Stomach (tissue), 9 donors: ENCODE measurements around the gene ACVR1B. TPM values are rescaled to one million over a fixed set of nuclear protein-coding genes. Genes with fewer than 3 reads are reported as not detected.
A peak's percentile ranks its signal among the peaks of the same experiment; 100 is the strongest.

Source experiments
- DNase-seq, 2 donors: peaks; one replicate each; pipeline versions ENCODE4 v3.0.0 to v3.0.0-alpha.2; 2013 to 2019
- H3K27ac ChIP-seq, 5 donors: fragments of 200-600 bp in 4 of 5; sonication (generic) in 4 of 5; one replicate each; pipeline ENCODE4 v1.5.1; 2013 to 2019; ENCODE audit warnings: mild to moderate bottlenecking in 1 of 5, moderate library complexity in 1 of 5
- H3K27me3 ChIP-seq, 3 donors: fragments of 200-600 bp; sonication (generic); one replicate each; pipeline ENCODE4 v1.5.1; 2017 to 2019; ENCODE audit warnings: mixed run types in 1 of 3
- H3K36me3 ChIP-seq, 4 donors: fragments of 200-600 bp; sonication (generic); 1 replicate in 3 of 4; 2 replicates in 1 of 4; pipeline ENCODE4 v1.5.1; 2016 to 2019
- H3K4me1 ChIP-seq, 4 donors: fragments of 200-600 bp; sonication (generic); one replicate each; pipeline ENCODE4 v1.5.1; 2016 to 2019
- H3K4me3 ChIP-seq, 4 donors: fragments of 200-600 bp; sonication (generic) in 3 of 4; one replicate each; pipeline ENCODE4 v1.5.1; 2016 to 2019; ENCODE audit warnings: mild to moderate bottlenecking in 1 of 4
- H3K9me3 ChIP-seq, 4 donors: fragments of 200-600 bp; sonication (generic); one replicate each; pipeline ENCODE4 v1.5.1; 2016 to 2019
- EP300 ChIP-seq: sonication (generic); formaldehyde crosslinking; IDR thresholded peaks from one replicate; pipeline ENCODE4 v1.6.1; 2017; ENCODE audit warnings: antibody characterized with exemption
- POLR2A ChIP-seq, 4 donors: fragments of 450-650 bp; IDR thresholded peaks; one replicate each; pipeline ENCODE4 v1.6.1; 2016; ENCODE audit warnings: antibody characterized with exemption in 4 of 4, control low read depth in 2 of 4, mild to moderate bottlenecking in 1 of 4, moderate library complexity in 1 of 4
- POLR2AphosphoS5 ChIP-seq, 3 donors: sonication (generic); formaldehyde crosslinking; IDR thresholded peaks; one replicate each; pipeline ENCODE4 v1.6.1; 2016; ENCODE audit warnings: antibody characterized with exemption in 3 of 3
- WGBS, 5 donors: extraction: QIAGEN DNeasy Blood & Tissue Kit in 3 of 5; methylation state at CpG; one replicate each; pipeline versions ENCODE4 v1.1.5 to v1.1.7; 2013 to 2018; 5-methylcytosine and 5-hydroxymethylcytosine counted together
- intact Hi-C: fragments of 100-400 bp; cut with DNase I; formaldehyde crosslinking; loops from one replicate; pipeline ENCODE4 v1.15.1; 2023; ENCODE audit warnings: low total_unique reads
- polyA plus RNA-seq, 3 donors: library from polyadenylated mRNA; stranded (reverse); fragments of 200-250 nt; gene quantifications; one replicate each; pipeline ENCODE4 v1.2.3, GENCODE V29; 2013
- total RNA-seq, 5 donors: library from RNA; depleted of rRNA; stranded (reverse); fragments of >200 nt; gene quantifications; one replicate each; pipeline versions ENCODE4 v1.1.0 to v1.2.3, GENCODE V29; 2014 to 2016
- TF ChIP-seq, protein P1 (sequence below), 7 experiments: fragments of 450-650 bp in 4 of 7; fragments of 200-600 bp in 3 of 7; sonication (generic) in 3 of 7; IDR thresholded peaks; one replicate each; pipeline ENCODE4 v1.5.1; 2016 to 2019; ENCODE audit warnings: antibody characterized with exemption in 7 of 7, control low read depth in 2 of 7, mild to moderate bottlenecking in 1 of 7
- donor health status: healthy with polysubstance abuse.
- donor health status: Bipolar disorder and iron deficiency.
- donor health status: healthy.

Gene ACVR1B
- total and polyA plus RNA-seq, 8 donors: 8.3 to 53.1 (median 24.5) TPM

GRCh38 chr12:52020539-52021336 lies 69.2 kb downstream of the ACVR1B start:
- WGBS, 5 donors: 30 to 50% (median 36%) methylated on average over 9 of the region's 9 CpGs

GRCh38 chr12:52022841-52023181 lies 71.3 kb downstream of the ACVR1B start:
- DNase-seq: peak in 1 of 2 donors; percentile 40
- TF ChIP-seq, protein P1, sequence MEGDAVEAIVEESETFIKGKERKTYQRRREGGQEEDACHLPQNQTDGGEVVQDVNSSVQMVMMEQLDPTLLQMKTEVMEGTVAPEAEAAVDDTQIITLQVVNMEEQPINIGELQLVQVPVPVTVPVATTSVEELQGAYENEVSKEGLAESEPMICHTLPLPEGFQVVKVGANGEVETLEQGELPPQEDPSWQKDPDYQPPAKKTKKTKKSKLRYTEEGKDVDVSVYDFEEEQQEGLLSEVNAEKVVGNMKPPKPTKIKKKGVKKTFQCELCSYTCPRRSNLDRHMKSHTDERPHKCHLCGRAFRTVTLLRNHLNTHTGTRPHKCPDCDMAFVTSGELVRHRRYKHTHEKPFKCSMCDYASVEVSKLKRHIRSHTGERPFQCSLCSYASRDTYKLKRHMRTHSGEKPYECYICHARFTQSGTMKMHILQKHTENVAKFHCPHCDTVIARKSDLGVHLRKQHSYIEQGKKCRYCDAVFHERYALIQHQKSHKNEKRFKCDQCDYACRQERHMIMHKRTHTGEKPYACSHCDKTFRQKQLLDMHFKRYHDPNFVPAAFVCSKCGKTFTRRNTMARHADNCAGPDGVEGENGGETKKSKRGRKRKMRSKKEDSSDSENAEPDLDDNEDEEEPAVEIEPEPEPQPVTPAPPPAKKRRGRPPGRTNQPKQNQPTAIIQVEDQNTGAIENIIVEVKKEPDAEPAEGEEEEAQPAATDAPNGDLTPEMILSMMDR (IDR thresholded peaks at IDR 0.05): no peak
- no peak for TF ChIP-seq POLR2A (IDR thresholded peaks at IDR 0.05)
- no peak for TF ChIP-seq EP300
- peak in 1 of 3 donors; percentile 6 for TF ChIP-seq POLR2AphosphoS5 (IDR thresholded peaks at IDR 0.05)
- H3K9me3 ChIP-seq: no peaks in the 10 kb centered on the region
- H3K27ac ChIP-seq: peak overlapping the region; percentile 58 to 88 (median 73)
- peaks cover 28 to 49% (median 43%) of the 10 kb centered on the region in 4 donors for H3K4me1 ChIP-seq
- 8 to 14% (median 10%) methylated on average over 13 to 14 of the region's 14 CpGs for WGBS, 5 donors
- H3K4me3 ChIP-seq: peak overlapping the region; percentile 54 to 59 (median 54)
- H3K27me3 ChIP-seq: peaks cover 0 to 15% (median 0%) of the 10 kb centered on the region in 3 donors
- intact Hi-C loops: no loop called here
- no peaks in the 10 kb centered on the region for H3K36me3 ChIP-seq

More at GRCh38 chr12:52020539-52021336, 69.2 kb downstream of the ACVR1B start:
- Histone ChIP-seq H3K27ac (no peak overlapping the region), H3K36me3 (peaks cover 0 to 1% (median 0%) of the 10 kb centered on the region in 4 donors), H3K9me3 (no peaks in the 10 kb centered on the region), H3K27me3 (peaks cover 0 to 19% (median 0%) of the 10 kb centered on the region in 3 donors), H3K4me3 (no peak overlapping the region), H3K4me1 (peaks cover 21 to 39% (median 32%) of the 10 kb centered on the region in 4 donors)
- intact Hi-C loops: no loop called here
- TF ChIP-seq, protein P1 (IDR thresholded peaks at IDR 0.05): peak in 5 of 7 experiments; percentile 46 to 63 (median 48)
- no peak for TF ChIP-seq EP300
- DNase-seq: peak; percentile 55 to 84

GRCh38 chr12:52023182-52023975 lies 71.9 kb downstream of the ACVR1B start:
- peaks cover 28 to 49% (median 43%) of the 10 kb centered on the region in 4 donors for H3K4me1 ChIP-seq
- no peaks in the 10 kb centered on the region for H3K9me3 ChIP-seq
- no peaks in the 10 kb centered on the region for H3K36me3 ChIP-seq
- DNase-seq: peak; percentile 93 to 95
- intact Hi-C loops: no loop called here
- TF ChIP-seq, protein P1 (IDR thresholded peaks at IDR 0.05): peak in 6 of 7 experiments; percentile 44 to 97 (median 94)
- TF ChIP-seq POLR2AphosphoS5 (IDR thresholded peaks at IDR 0.05): peak in 2 of 3 donors; percentile 4 to 13
- TF ChIP-seq POLR2A (IDR thresholded peaks at IDR 0.05): no peak
- no peak for TF ChIP-seq EP300
- H3K4me3 ChIP-seq: peak overlapping the region; percentile 54 to 59 (median 54)
- 0 to 2% (median 1%) methylated on average over 30 to 70 of the region's 70 CpGs for WGBS, 5 donors
- peaks cover 0 to 15% (median 0%) of the 10 kb centered on the region in 3 donors for H3K27me3 ChIP-seq
- peak overlapping the region; percentile 58 to 88 (median 73) for H3K27ac ChIP-seq

- 26 to 39% (median 27%) methylated on average over 13 to 20 of the region's 20 CpGs for WGBS, 5 donors
Measured at GRCh38 chr12:52023976-52024688, 72.6 kb downstream of the ACVR1B start.

More at GRCh38 chr12:52023976-52024688, 72.6 kb downstream of the ACVR1B start:
- H3K36me3 ChIP-seq: no peaks in the 10 kb centered on the region
- peak overlapping the region; percentile 54 to 59 (median 54) for H3K4me3 ChIP-seq
- DNase-seq: no peak
- peaks cover 28 to 49% (median 43%) of the 10 kb centered on the region in 4 donors for H3K4me1 ChIP-seq
- no peaks in the 10 kb centered on the region for H3K9me3 ChIP-seq
- TF ChIP-seq POLR2A (IDR thresholded peaks at IDR 0.05): no peak
- TF ChIP-seq, protein P1 (IDR thresholded peaks at IDR 0.05): peak in 3 of 7 experiments; percentile 1 to 23 (median 6)
- no peak for TF ChIP-seq EP300
- TF ChIP-seq POLR2AphosphoS5 (IDR thresholded peaks at IDR 0.05): no peak
- peak overlapping the region in 4 of 5 donors; percentile 60 to 88 (median 78) for H3K27ac ChIP-seq
- H3K27me3 ChIP-seq: peaks cover 0 to 15% (median 0%) of the 10 kb centered on the region in 3 donors
- intact Hi-C loops: no loop called here
